ENCODE measurements around the gene UBA6. TPM values are rescaled to one million over a fixed set of nuclear protein-coding genes. Genes with fewer than 3 reads are reported as not detected.

Gene UBA6
- total RNA-seq, 2 experiments from 2014 or later = 116 to 117 TPM

DNA sequence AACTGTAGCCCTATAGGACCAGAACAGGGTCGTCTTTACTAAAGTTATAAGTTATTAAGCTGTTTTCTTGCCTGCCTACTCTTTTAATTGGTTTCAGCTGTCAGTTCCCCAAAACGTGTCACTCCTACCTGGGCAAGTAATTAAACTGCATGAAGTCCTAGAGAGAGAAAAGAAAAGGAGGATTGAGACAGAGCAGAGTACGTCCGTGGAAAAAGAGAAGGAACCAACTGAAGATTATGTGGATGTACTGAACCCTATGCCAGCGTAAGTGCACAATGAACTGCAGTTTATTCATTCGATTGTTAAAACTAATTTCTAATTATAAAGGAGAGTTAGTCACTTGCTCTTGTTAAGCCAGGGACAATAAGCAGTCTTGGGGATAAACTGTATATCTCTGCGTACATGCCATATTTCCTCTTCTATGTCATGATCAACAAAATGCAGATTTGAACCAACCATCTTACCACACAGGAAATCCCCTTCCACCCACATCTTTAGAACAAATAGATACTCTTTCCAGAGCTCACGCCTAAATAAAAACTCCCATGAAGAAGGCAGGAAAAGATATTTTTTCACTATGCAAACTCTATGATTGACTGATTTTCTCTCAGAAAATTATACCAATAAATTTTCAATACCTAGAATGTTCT lies 119.6 kb downstream of the UBA6 start:
- CTCF ChIA-PET = interaction anchor here (0.7 to 1.3 kb wide), 3 partner anchors 8 to 165 kb away, joined by 3 to 4 read pairs (median 3); no protein-coding TSS in a partner anchor

DNA sequence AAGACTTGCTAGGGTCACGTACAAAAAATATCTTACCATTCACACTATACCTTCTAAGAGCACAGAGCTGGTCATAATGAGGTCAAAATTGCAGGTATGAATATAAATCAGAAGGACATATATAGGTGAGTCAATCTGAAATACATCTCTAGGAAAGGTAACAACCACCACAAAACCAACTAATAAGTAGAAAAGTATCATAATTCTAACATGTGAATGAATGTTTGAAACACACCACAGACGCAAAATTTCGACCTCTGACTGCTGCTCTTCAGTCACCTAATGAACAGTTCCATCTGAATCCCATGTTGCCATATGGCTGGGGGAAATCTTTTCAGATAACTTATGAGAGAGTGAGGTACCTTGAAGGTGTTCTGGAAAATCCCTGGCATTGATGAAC lies 120.4 kb downstream of the UBA6 start:
- Mint-ChIP-seq H3K4me1 (peaks cover 26% of the 10 kb centered on the region), H3K27ac (peak overlapping the region; percentile 23), H3K36me3 (ENCODE audit: low read depth) (peaks cover 51% of the 10 kb centered on the region), H3K27me3 (no peaks in the 10 kb centered on the region), H3K4me3 (no peak overlapping the region), H3K9me3 (no peaks in the 10 kb centered on the region)
- POLR2A ChIA-PET = interaction anchor here (1.6 kb wide), 1 partner anchor 36 kb away, joined by 4 read pairs; no protein-coding TSS in a partner anchor
- CTCF ChIA-PET = interaction anchor here (1.0 to 1.3 kb wide), 2 partner anchors 13 to 166 kb away, joined by 3 read pairs; no protein-coding TSS in a partner anchor
- DNase-seq = no peak

More for the DNA sequence above, 119.6 kb downstream of the UBA6 start:
- POLR2A ChIA-PET = interaction anchor here (0.7 to 1.6 kb wide), 2 partner anchors 37 to 119 kb away, joined by 3 to 4 read pairs; partner anchors contain the start of gene UBA6
- Mint-ChIP-seq H3K36me3 (ENCODE audit: low read depth) (peaks cover 44% of the 10 kb centered on the region), H3K27ac (peak overlapping the region; percentile 68), H3K4me1 (peaks cover 21% of the 10 kb centered on the region), H3K9me3 (no peaks in the 10 kb centered on the region), H3K4me3 (peak overlapping the region; percentile 38), H3K27me3 (no peaks in the 10 kb centered on the region)
- DNase-seq = no peak

DNA sequence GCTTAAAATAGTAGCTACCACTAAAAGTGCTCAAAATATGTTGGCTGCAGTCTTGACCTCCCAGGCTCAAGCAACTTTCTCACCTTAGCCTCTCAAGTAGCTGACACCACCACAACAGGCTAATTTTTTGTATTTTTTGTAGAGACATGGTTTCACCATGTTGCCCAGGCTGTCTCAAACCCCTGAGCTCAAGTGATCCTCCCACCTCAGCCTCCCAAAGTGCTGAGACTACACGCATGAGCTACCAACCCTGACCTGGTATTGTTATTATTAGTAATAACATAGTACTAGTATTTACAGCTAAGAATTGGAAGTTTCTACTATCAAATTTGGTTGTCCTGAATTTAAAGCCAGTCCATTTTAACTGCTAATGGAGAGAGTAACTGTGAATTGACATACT lies 124.4 kb downstream of the UBA6 start:
- POLR2A ChIA-PET = no interaction called here
- peaks cover 35% of the 10 kb centered on the region for H3K4me1 Mint-ChIP-seq
- CTCF ChIA-PET = interaction anchor here (1.3 kb wide), 1 partner anchor 124 kb away, joined by 4 read pairs; the partner anchor contains the start of gene UBA6

DNA sequence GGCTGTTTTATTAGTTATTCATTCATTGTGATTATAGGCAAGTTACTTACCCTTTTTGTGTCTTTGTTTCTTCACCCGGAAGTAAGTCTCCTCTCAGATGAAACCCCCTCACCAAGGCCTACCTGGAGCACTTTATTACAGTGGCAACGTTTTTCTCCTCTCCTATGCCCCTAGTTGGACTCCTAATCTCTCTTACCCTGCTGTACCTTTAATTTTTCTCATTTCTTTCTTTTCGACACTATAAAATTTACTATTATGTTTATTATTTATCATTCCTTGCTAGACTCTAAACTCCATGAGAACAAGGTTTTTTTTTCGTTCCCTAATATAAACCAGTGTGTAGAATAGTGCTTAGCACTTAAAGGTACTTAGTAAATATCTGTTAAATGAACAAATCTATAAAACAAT lies 124.9 kb downstream of the UBA6 start:
- Mint-ChIP-seq H3K27ac (no peak overlapping the region), H3K36me3 (ENCODE audit: low read depth) (peaks cover 50% of the 10 kb centered on the region), H3K27me3 (no peaks in the 10 kb centered on the region), H3K4me1 (peaks cover 30% of the 10 kb centered on the region), H3K4me3 (no peak overlapping the region), H3K9me3 (no peaks in the 10 kb centered on the region)
- no peak for DNase-seq
- ChIA-PET CTCF (interaction anchor here (1.3 kb wide), 1 partner anchor 125 kb away, joined by 4 read pairs; the partner anchor contains the start of gene UBA6), POLR2A (no interaction called here)

More for the DNA sequence above, 124.4 kb downstream of the UBA6 start:
- Mint-ChIP-seq H3K27me3 (no peaks in the 10 kb centered on the region), H3K4me3 (no peak overlapping the region), H3K27ac (no peak overlapping the region), H3K9me3 (no peaks in the 10 kb centered on the region), H3K36me3 (ENCODE audit: low read depth) (peaks cover 51% of the 10 kb centered on the region)
- DNase-seq = no peak

- ChIA-PET CTCF (no interaction called here), POLR2A (no interaction called here)
- Mint-ChIP-seq H3K9me3 (no peaks in the 10 kb centered on the region), H3K27me3 (no peaks in the 10 kb centered on the region), H3K36me3 (ENCODE audit: low read depth) (peaks cover 46% of the 10 kb centered on the region), H3K4me3 (peak overlapping the region; percentile 1), H3K27ac (peak overlapping the region; percentile 19), H3K4me1 (peaks cover 24% of the 10 kb centered on the region)
- DNase-seq = no peak
These were observed 125.5 kb downstream of the UBA6 start for GRCh38 chr4:67575232-67576058.

- Mint-ChIP-seq H3K27me3 (no peaks in the 10 kb centered on the region), H3K36me3 (ENCODE audit: low read depth) (peaks cover 33% of the 10 kb centered on the region), H3K27ac (no peak overlapping the region), H3K4me1 (peaks cover 24% of the 10 kb centered on the region), H3K4me3 (no peak overlapping the region), H3K9me3 (no peaks in the 10 kb centered on the region)
- POLR2A ChIA-PET = interaction anchor here (0.8 kb wide), 1 partner anchor 12 kb away, joined by 3 read pairs; no protein-coding TSS in a partner anchor
- DNase-seq = no peak
- CTCF ChIA-PET = interaction anchor here (1.3 kb wide), 1 partner anchor 8 kb away, joined by 3 read pairs; no protein-coding TSS in a partner anchor
These were observed 127.8 kb downstream of the UBA6 start for GRCh38 chr4:67573193-67573592.

DNA sequence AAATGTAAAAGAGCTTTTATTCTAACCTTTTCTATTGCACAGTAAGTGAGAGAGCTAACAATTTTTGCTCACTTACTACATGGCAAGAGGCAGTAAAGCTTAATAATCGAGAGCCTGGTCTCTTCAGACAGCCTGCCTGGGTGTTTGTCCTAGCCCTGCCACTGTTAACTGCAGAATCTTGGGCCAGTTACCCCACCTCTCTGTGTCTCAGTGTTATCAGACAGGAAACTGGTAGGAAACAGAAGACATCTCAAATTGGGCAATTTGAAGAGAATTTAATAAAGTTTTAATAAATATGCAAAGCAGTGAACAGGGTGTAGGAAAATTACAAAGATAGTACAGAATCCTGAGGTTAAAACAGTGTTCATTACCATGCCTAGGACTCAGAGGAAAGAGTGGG lies 129.0 kb downstream of the UBA6 start:
- H3K36me3 Mint-ChIP-seq (ENCODE audit: low read depth) = peaks cover 26% of the 10 kb centered on the region
- H3K27me3 Mint-ChIP-seq = no peaks in the 10 kb centered on the region
- H3K9me3 Mint-ChIP-seq = no peaks in the 10 kb centered on the region
- ChIA-PET POLR2A (no interaction called here), CTCF (no interaction called here)
- no peak overlapping the region for H3K27ac Mint-ChIP-seq
- no peak overlapping the region for H3K4me3 Mint-ChIP-seq
- H3K4me1 Mint-ChIP-seq = peaks cover 24% of the 10 kb centered on the region
- no peak for DNase-seq

GRCh38 chr4:67570537-67570936 lies 130.4 kb downstream of the UBA6 start:
- ChIA-PET CTCF (no interaction called here), POLR2A (no interaction called here)
- Mint-ChIP-seq H3K36me3 (ENCODE audit: low read depth) (peaks cover 19% of the 10 kb centered on the region), H3K4me3 (no peak overlapping the region), H3K27me3 (no peaks in the 10 kb centered on the region), H3K9me3 (no peaks in the 10 kb centered on the region), H3K27ac (no peak overlapping the region), H3K4me1 (peaks cover 23% of the 10 kb centered on the region)
- no peak for DNase-seq

GRCh38 chr4:67568820-67569219 lies 132.1 kb downstream of the UBA6 start:
- no peak overlapping the region for H3K27ac Mint-ChIP-seq
- peaks cover 16% of the 10 kb centered on the region for H3K4me1 Mint-ChIP-seq
- ChIA-PET CTCF (no interaction called here), POLR2A (interaction anchor here (1.3 kb wide), 1 partner anchor 24 kb away, joined by 4 read pairs; the partner anchor contains the start of gene CENPC)
- no peaks in the 10 kb centered on the region for H3K27me3 Mint-ChIP-seq
- H3K9me3 Mint-ChIP-seq = no peaks in the 10 kb centered on the region
- no peak overlapping the region for H3K4me3 Mint-ChIP-seq
- DNase-seq = no peak
- peaks cover 23% of the 10 kb centered on the region for H3K36me3 Mint-ChIP-seq (ENCODE audit: low read depth)

GRCh38 chr4:67566335-67566734 lies 134.6 kb downstream of the UBA6 start:
- Mint-ChIP-seq H3K4me3 (no peak overlapping the region), H3K9me3 (no peaks in the 10 kb centered on the region), H3K4me1 (peaks cover 7% of the 10 kb centered on the region), H3K27me3 (no peaks in the 10 kb centered on the region), H3K27ac (no peak overlapping the region), H3K36me3 (ENCODE audit: low read depth) (peaks cover 10% of the 10 kb centered on the region)
- ChIA-PET POLR2A (no interaction called here), CTCF (interaction anchor here (1.4 kb wide), 1 partner anchor 16 kb away, joined by 4 read pairs; no protein-coding TSS in a partner anchor)
- no peak for DNase-seq

DNA sequence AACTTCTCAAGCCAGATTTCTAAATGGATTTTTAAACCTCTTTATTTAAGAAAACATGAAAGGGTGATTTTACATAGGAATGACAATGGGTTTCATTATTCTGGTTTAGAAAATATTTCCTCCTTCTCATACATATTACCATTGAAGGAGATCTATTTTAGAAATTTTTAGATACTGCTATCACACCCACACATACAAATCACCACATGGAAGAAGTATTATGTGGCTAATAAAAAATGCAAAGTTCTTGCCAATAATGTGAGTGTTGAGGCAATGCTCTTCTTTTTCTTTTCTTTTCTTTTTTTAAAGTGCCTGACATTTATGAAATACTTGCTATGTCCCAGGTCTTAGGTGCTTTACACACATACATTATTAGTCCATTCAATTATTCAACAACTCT lies 135.7 kb downstream of the UBA6 start:
- peaks cover 12% of the 10 kb centered on the region for H3K36me3 Mint-ChIP-seq (ENCODE audit: low read depth)
- H3K27ac Mint-ChIP-seq = no peak overlapping the region
- CTCF ChIA-PET = interaction anchor here (0.6 kb wide), 1 partner anchor 137 kb away, joined by 3 read pairs; no protein-coding TSS in a partner anchor

More for the DNA sequence above, 135.7 kb downstream of the UBA6 start:
- no peak for DNase-seq
- H3K4me1 Mint-ChIP-seq = peaks cover 13% of the 10 kb centered on the region
- no peaks in the 10 kb centered on the region for H3K27me3 Mint-ChIP-seq
- no peak overlapping the region for H3K4me3 Mint-ChIP-seq
- POLR2A ChIA-PET = no interaction called here
- H3K9me3 Mint-ChIP-seq = no peaks in the 10 kb centered on the region
